HEK293 (cell line): ENCODE results near the gene SLC36A1.

ENCODE experiments used
- CTCF ChIA-PET: fragments of 350-600 bp; formaldehyde crosslinking; extraction: SDS; loops from one replicate; lab custom pipeline; 2021; ENCODE audit warnings: antibody characterized with exemption; lab: Yijun Ruan, JAX
- POLR2A ChIA-PET: fragments of 300-600 bp; formaldehyde crosslinking; extraction: SDS; loops from one replicate; lab custom pipeline; 2020; ENCODE audit warnings: antibody characterized with exemption, inconsistent platforms; lab: Yijun Ruan, JAX
- H3K27ac ChIP-seq: fragments of 200-500 bp; sonication (Bioruptor generic); 2 replicates; pipeline ENCODE4 v1.5.1; 2014; ENCODE audit warnings: low read depth, low read length, control low read depth, inconsistent platforms; ENCODE audit errors: extremely low read depth
- H3K36me3 ChIP-seq, 2 experiments: fragments of 200-500 bp in 1 of 2; sonication (Bioruptor generic) in 1 of 2; 1 replicate in 1 of 2; 2 replicates in 1 of 2; pipeline ENCODE4 v1.5.1; 2014 to 2017; ENCODE audit warnings: inconsistent platforms in 2 of 2, low read length in 2 of 2; ENCODE audit not compliant: control insufficient read depth in 2 of 2, insufficient read depth in 1 of 2
- H3K4me1 ChIP-seq: fragments of 200-500 bp; sonication (Bioruptor generic); 2 replicates; pipeline ENCODE4 v1.5.1; 2014; ENCODE audit warnings: mild to moderate bottlenecking, low read length, inconsistent platforms; ENCODE audit not compliant: control insufficient read depth, insufficient read depth
- H3K4me3 ChIP-seq: 2 replicates; pipeline ENCODE4 v1.5.1; 2011; ENCODE audit warnings: low read depth, mild to moderate bottlenecking, control low read depth, low read length, moderate library complexity
- H3K9me3 ChIP-seq: fragments of 200-500 bp; sonication (Bioruptor generic); 2 replicates; pipeline ENCODE4 v1.5.1; 2014; ENCODE audit warnings: low read depth, low read length, inconsistent platforms; ENCODE audit not compliant: control insufficient read depth, insufficient read depth
- KLF1 ChIP-seq: fragments of 450-650 bp; formaldehyde crosslinking; IDR thresholded peaks from 2 replicates; pipeline ENCODE4 v1.5.1; 2016; ENCODE audit warnings: missing biosample characterization, missing genetic modification characterization
- SALL2 ChIP-seq: fragments of 450-650 bp; formaldehyde crosslinking; IDR thresholded peaks from 2 replicates; pipeline ENCODE4 v1.5.0; 2017; ENCODE audit warnings: missing biosample characterization, mild to moderate bottlenecking, missing genetic modification characterization, borderline replicate concordance
- ZNF114 ChIP-seq: fragments of 450-650 bp; formaldehyde crosslinking; IDR thresholded peaks from 2 replicates; pipeline ENCODE4 v1.5.0; 2017; ENCODE audit warnings: missing biosample characterization, missing genetic modification characterization
- ZNF18 ChIP-seq: fragments of 450-650 bp; formaldehyde crosslinking; IDR thresholded peaks from 2 replicates; pipeline ENCODE4 v1.5.1; 2016; ENCODE audit warnings: missing biosample characterization, missing genetic modification characterization
- ZNF248 ChIP-seq: fragments of 450-650 bp; formaldehyde crosslinking; IDR thresholded peaks from 2 replicates; pipeline ENCODE4 v1.5.1; 2017; ENCODE audit warnings: missing biosample characterization, missing genetic modification characterization
- ZNF280C ChIP-seq: fragments of 450-650 bp; formaldehyde crosslinking; IDR thresholded peaks from 2 replicates; pipeline ENCODE4 v1.5.1; 2016; ENCODE audit warnings: missing biosample characterization, missing genetic modification characterization
- ZNF48 ChIP-seq: fragments of 450-650 bp; formaldehyde crosslinking; IDR thresholded peaks from 2 replicates; pipeline ENCODE4 v1.5.1; 2016; ENCODE audit warnings: missing biosample characterization, missing genetic modification characterization
- ZNF548 ChIP-seq: fragments of 450-650 bp; formaldehyde crosslinking; IDR thresholded peaks from 2 replicates; pipeline ENCODE4 v1.5.1; 2016; ENCODE audit warnings: missing biosample characterization, missing genetic modification characterization
- ZNF561 ChIP-seq: fragments of 450-650 bp; IDR thresholded peaks from 2 replicates; pipeline ENCODE4 v1.5.1; 2018; ENCODE audit warnings: missing biosample characterization, missing genetic modification characterization, borderline replicate concordance
- TF ChIP-seq, protein P1 (sequence below): fragments of 450-650 bp; formaldehyde crosslinking; conservative IDR thresholded peaks from 2 replicates; pipeline ENCODE4 v1.5.1; 2016; ENCODE audit warnings: low read depth, missing biosample characterization, missing genetic modification characterization
- TF ChIP-seq, protein P2 (sequence below): fragments of 450-650 bp; formaldehyde crosslinking; IDR thresholded peaks from 2 replicates; pipeline ENCODE4; 2016; ENCODE audit warnings: missing biosample characterization, missing genetic modification characterization
- TF ChIP-seq, protein P3 (sequence below): fragments of 450-650 bp; formaldehyde crosslinking; IDR thresholded peaks from 2 replicates; pipeline ENCODE4 v1.5.1; 2017; ENCODE audit warnings: missing biosample characterization, missing genetic modification characterization

SLC36A1 gene

GRCh38 chr5:151498395-151499155 lies 51.2 kb downstream of the SLC36A1 start:
- Histone ChIP-seq H3K9me3 (no peaks in the 10 kb centered on the region), H3K27ac (no peak overlapping the region), H3K36me3 (no peaks in the 10 kb centered on the region), H3K4me1 (no peaks in the 10 kb centered on the region), H3K4me3 (no peak overlapping the region)
- CTCF ChIA-PET = interaction anchor here (0.5 to 4.2 kb wide), 6 partner anchors 10 to 672 kb away, joined by 3 to 21 read pairs (median 4); partner anchors contain the start of gene SLC36A1
- TF ChIP-seq ZNF48 (tag by site-specific recombination) (no peak), ZNF561 (tag by site-specific recombination) (no peak), SALL2 (no peak), ZNF114 (tag by site-specific recombination) (no peak), ZNF280C (no peak), ZNF18 (no peak), ZNF548 (tag by site-specific recombination) (no peak)
- TF ChIP-seq, protein P1, sequence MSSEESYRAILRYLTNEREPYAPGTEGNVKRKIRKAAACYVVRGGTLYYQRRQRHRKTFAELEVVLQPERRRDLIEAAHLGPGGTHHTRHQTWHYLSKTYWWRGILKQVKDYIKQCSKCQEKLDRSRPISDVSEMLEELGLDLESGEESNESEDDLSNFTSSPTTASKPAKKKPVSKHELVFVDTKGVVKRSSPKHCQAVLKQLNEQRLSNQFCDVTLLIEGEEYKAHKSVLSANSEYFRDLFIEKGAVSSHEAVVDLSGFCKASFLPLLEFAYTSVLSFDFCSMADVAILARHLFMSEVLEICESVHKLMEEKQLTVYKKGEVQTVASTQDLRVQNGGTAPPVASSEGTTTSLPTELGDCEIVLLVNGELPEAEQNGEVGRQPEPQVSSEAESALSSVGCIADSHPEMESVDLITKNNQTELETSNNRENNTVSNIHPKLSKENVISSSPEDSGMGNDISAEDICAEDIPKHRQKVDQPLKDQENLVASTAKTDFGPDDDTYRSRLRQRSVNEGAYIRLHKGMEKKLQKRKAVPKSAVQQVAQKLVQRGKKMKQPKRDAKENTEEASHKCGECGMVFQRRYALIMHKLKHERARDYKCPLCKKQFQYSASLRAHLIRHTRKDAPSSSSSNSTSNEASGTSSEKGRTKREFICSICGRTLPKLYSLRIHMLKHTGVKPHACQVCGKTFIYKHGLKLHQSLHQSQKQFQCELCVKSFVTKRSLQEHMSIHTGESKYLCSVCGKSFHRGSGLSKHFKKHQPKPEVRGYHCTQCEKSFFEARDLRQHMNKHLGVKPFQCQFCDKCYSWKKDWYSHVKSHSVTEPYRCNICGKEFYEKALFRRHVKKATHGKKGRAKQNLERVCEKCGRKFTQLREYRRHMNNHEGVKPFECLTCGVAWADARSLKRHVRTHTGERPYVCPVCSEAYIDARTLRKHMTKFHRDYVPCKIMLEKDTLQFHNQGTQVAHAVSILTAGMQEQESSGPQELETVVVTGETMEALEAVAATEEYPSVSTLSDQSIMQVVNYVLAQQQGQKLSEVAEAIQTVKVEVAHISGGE (tag by site-specific recombination) = no peak
- TF ChIP-seq, protein P2, sequence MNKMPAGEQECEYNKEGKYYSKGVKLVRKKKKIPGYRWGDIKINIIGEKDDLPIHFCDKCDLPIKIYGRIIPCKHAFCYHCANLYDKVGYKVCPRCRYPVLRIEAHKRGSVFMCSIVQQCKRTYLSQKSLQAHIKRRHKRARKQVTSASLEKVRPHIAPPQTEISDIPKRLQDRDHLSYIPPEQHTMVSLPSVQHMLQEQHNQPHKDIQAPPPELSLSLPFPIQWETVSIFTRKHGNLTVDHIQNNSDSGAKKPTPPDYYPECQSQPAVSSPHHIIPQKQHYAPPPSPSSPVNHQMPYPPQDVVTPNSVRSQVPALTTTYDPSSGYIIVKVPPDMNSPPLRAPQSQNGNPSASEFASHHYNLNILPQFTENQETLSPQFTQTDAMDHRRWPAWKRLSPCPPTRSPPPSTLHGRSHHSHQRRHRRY (tag by site-specific recombination) = no peak
- TF ChIP-seq, protein P3, sequence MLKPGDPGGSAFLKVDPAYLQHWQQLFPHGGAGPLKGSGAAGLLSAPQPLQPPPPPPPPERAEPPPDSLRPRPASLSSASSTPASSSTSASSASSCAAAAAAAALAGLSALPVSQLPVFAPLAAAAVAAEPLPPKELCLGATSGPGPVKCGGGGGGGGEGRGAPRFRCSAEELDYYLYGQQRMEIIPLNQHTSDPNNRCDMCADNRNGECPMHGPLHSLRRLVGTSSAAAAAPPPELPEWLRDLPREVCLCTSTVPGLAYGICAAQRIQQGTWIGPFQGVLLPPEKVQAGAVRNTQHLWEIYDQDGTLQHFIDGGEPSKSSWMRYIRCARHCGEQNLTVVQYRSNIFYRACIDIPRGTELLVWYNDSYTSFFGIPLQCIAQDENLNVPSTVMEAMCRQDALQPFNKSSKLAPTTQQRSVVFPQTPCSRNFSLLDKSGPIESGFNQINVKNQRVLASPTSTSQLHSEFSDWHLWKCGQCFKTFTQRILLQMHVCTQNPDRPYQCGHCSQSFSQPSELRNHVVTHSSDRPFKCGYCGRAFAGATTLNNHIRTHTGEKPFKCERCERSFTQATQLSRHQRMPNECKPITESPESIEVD (tag by site-specific recombination) = no peak
- POLR2A ChIA-PET = no interaction called here

DNA sequence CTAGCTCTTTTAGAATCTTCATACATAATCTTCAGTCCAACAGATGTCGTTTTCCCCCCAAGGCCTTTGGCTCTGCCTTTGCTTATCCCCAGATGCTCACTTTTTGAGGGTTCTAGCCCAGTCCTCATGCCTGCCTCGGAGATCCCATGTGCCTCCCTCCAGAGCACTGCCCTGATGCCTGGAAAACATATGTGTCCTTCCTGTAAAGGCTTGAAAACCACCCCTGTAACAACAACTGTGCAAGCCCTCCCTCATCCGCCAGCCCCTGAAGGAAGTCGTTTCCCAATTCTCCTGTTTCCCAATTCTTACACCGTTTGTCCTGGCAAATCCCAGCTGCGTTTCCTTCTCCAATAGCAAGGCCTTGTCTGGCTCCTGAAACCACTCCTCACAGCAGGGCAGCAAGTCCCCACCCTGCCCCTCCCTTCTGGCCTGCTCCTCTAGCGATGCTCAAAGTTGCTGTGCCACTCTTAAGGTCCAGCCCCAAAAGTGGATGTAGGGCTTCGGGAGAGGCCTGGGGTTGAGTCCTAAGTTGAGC lies 52.2 kb downstream of the SLC36A1 start:
- CTCF ChIA-PET = interaction anchor here (0.5 to 4.2 kb wide), 6 partner anchors 11 to 166 kb away, joined by 3 to 21 read pairs (median 4); partner anchors contain the start of gene SLC36A1
- peak; percentile 33; the same call in 1 of the 2 replicates for TF ChIP-seq KLF1 (tag by site-specific recombination)
- TF ChIP-seq ZNF248 (tag by site-specific recombination) = no peak
- H3K9me3 ChIP-seq = no peaks in the 10 kb centered on the region
- no peaks in the 10 kb centered on the region for H3K4me1 ChIP-seq
- POLR2A ChIA-PET = no interaction called here
- no peaks in the 10 kb centered on the region for H3K36me3 ChIP-seq
- no peak overlapping the region for H3K27ac ChIP-seq
- no peak overlapping the region for H3K4me3 ChIP-seq
